Measurements from ENCODE around the gene INA. TPM values are rescaled to one million over a fixed set of nuclear protein-coding genes. Genes with fewer than 3 reads are reported as not detected.
A peak's percentile ranks its signal among the peaks of the same experiment; 100 is the strongest.

Gene INA
- total and polyA plus RNA-seq, 7 donors, result 0.06 to 0.08 TPM; not detected in 5

DNA sequence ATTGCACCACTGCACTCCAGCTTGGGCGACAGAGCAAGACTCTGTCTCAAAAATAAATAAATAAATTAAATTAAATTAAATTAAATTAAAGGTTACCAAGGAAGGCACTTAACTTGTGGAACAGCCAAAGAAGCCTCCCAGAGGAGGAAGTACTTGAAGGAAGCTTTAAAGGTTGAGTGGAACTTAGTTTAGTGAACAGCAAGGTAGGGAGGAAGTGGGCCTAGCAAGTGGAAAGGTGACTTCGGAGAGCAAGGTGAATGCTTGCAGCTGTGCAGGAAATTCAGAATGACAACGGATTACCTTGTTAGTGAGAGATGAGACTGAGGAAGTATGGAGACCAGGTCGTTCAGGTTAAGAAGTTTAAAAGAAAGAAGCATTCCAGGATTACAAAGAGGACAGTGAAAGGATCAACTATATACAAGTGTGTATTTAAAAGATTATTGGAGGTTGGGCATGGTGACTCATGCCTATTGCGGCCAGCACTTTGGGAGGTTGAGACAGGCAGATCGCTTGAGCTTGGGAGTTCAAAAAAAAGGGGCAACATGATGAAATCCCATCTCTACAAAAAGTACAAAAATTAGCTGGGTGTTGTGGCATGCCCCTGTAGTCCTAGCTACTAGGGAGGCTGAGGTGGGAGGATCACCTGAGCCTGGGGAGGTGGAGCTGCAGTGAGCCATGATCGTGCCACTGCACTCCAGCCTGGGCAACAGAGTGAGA lies 44.0 kb upstream of the INA start:
- TF ChIP-seq, protein P1, sequence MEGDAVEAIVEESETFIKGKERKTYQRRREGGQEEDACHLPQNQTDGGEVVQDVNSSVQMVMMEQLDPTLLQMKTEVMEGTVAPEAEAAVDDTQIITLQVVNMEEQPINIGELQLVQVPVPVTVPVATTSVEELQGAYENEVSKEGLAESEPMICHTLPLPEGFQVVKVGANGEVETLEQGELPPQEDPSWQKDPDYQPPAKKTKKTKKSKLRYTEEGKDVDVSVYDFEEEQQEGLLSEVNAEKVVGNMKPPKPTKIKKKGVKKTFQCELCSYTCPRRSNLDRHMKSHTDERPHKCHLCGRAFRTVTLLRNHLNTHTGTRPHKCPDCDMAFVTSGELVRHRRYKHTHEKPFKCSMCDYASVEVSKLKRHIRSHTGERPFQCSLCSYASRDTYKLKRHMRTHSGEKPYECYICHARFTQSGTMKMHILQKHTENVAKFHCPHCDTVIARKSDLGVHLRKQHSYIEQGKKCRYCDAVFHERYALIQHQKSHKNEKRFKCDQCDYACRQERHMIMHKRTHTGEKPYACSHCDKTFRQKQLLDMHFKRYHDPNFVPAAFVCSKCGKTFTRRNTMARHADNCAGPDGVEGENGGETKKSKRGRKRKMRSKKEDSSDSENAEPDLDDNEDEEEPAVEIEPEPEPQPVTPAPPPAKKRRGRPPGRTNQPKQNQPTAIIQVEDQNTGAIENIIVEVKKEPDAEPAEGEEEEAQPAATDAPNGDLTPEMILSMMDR (IDR thresholded peaks at IDR 0.05), result no peak
- ATAC-seq, result no peak

DNA sequence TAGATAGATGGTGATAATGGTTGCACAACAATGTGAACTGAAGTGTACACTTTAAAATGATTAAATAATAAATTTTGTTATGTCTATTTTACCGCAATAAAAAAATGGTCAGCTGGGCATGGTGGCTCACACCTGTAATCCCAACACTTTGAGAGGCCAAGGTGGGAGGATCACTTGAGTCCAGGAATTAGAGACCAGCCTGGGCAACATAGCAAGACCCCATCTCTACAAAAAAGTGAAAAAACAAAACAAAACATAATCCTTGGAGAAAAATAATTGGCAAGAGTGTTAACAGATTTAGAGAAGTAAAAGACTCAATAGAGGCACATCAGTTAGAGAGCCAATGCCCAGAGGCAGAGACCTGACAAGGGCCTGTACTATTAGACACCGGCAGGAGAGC lies 41.2 kb upstream of the INA start:
- ATAC-seq (no peak), DNase-seq (no peak)
- no peaks in the 10 kb centered on the region for H3K27me3 ChIP-seq (ENCODE audit: insufficient read depth in 3 of 3, low read length in 2 of 3)
- peaks cover 5% of the 10 kb centered on the region for H3K4me1 ChIP-seq
- H3K36me3 ChIP-seq (ENCODE audit: insufficient read depth in 1 of 2, low read depth in 1 of 2), result no peaks in the 10 kb centered on the region
- no peak overlapping the region for H3K4me3 ChIP-seq
- 93 to 100% (median 93%) methylated on average over 2 of the region's 2 CpGs for WGBS, 3 donors
- no peak overlapping the region for H3K27ac ChIP-seq
- TF ChIP-seq, protein P1 (IDR thresholded peaks at IDR 0.05), result no peak
- H3K9me3 ChIP-seq, result no peaks in the 10 kb centered on the region
- intact Hi-C loops (cut with DNase I), result no loop called here

More for the DNA sequence above, 44.0 kb upstream of the INA start:
- Histone ChIP-seq H3K4me3 (no peak overlapping the region), H3K27ac (peak overlapping the region; percentile 89), H3K4me1 (peaks cover 14% of the 10 kb centered on the region), H3K36me3 (ENCODE audit: insufficient read depth in 1 of 2, low read depth in 1 of 2) (no peaks in the 10 kb centered on the region), H3K27me3 (ENCODE audit: insufficient read depth in 3 of 3, low read length in 2 of 3) (no peaks in the 10 kb centered on the region), H3K9me3 (no peaks in the 10 kb centered on the region)
- no peak for DNase-seq
- 86 to 90% (median 89%) methylated on average over 7 of the region's 7 CpGs for WGBS, 3 donors
- intact Hi-C loops (cut with DNase I), result no loop called here

DNA sequence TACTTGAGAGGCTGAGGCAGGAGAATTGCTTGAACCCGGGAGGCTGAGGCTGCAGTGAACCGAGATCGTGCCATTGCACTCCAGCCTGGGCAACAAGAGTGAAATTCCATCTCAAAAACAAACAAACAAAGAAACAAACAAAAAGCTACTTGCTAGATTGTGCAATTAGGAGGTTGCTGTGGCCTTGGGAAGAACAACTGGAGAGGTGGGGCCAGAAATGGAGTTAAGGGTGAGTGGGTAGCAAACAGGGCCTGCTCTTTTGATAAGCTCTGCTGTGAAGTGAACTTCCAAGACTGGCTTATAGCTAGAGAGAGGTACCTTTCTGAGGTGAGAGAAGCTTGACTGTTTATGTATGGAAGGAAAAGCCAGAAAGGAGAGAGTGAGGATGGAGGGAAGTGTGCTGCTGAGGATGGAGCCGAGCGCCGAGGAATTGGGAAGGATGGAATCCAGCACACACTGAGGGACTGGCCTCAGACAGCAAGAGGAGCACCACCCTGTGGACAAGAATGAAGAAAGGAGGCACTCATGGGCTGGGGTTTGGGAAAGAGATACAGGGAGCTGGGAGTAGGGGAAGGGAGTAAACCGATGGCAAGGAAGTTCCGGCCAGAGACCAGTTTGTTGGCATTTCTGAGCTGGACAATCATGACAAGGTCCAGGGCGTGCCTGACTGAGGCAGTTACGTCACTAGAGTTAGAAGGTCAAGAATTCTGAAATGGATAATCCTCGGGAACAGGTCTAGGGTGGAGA lies 38.3 kb upstream of the INA start:
- Histone ChIP-seq H3K36me3 (ENCODE audit: insufficient read depth in 1 of 2, low read depth in 1 of 2) (no peaks in the 10 kb centered on the region), H3K4me1 (peaks cover 11% of the 10 kb centered on the region), H3K4me3 (no peak overlapping the region), H3K27ac (no peak overlapping the region), H3K27me3 (ENCODE audit: insufficient read depth in 3 of 3, low read length in 2 of 3) (no peaks in the 10 kb centered on the region), H3K9me3 (no peaks in the 10 kb centered on the region)
- ATAC-seq (peak; percentile 53 to 63 (median 60)), DNase-seq (no peak)
- TF ChIP-seq, protein P1 (IDR thresholded peaks at IDR 0.05), result peak; percentile 16
- intact Hi-C loops (cut with DNase I), result no loop called here
- WGBS, 3 donors, result 64 to 77% (median 71%) methylated on average over 11 of the region's 11 CpGs

DNA sequence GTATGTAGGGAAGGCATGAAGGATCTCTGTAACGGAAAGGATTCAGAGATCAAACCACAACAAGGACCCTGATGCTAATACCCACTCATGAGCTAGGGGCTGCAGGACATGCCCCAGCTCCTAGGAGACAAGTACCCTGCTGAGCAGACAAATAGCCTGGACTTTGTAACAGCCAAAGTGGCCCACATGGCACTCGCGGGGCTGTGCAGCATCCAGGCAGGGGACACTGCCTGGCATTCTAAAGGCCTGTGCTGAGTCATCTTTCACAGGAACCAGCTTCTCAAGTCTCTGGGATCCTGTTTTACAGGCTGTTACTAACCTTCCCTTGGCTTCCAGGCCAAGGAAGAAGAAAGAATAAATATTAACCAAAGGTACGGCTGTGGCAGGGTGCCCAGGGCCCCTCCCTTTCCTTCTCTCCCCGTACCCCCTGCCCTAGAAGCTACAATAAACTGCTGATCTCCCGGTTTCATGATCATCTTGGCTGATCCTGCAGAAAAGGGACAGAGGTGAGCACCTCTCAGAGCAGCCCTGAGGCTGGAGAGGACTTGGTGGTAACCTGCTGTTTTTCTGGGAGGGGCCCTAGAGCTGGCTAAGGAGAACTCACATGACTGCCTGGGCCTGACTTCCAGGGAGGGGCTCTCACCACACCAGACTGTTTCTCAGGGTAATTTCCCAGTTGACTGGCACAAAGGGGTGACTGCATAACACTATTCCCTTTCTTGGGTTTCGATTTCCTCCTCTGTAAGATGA lies 35.5 kb upstream of the INA start:
- H3K36me3 ChIP-seq (ENCODE audit: insufficient read depth in 1 of 2, low read depth in 1 of 2), result no peaks in the 10 kb centered on the region
- H3K4me1 ChIP-seq, result peaks cover 11% of the 10 kb centered on the region
- 22 to 48% (median 23%) methylated on average over 7 of the region's 7 CpGs for WGBS, 3 donors
- peak; percentile 72 to 88 (median 84) for ATAC-seq
- intact Hi-C loops (cut with DNase I), result loop anchor here (5.0 kb wide), 3 partner anchors 49 to 144 kb away; partner anchors contain the start of gene NT5C2 (in 2 of the 2)
- peak overlapping the region; percentile 25 for H3K4me3 ChIP-seq
- peak; percentile 24 to 62 for DNase-seq
- H3K27ac ChIP-seq, result peak overlapping the region; percentile 83
- H3K9me3 ChIP-seq, result no peaks in the 10 kb centered on the region
- H3K27me3 ChIP-seq (ENCODE audit: insufficient read depth in 3 of 3, low read length in 2 of 3), result no peaks in the 10 kb centered on the region
- TF ChIP-seq, protein P1 (IDR thresholded peaks at IDR 0.05), result no peak

Measured in psoas muscle (tissue), 8 donors.